RWPE2 (cell line): Measurements from ENCODE around the gene CCDC141.

Source experiments
- ATAC-seq: fragments of 200-7000 bp; cut with Tn5 transposase; 3 replicates; pipeline ENCODE4 v1.9.1; 2021; ENCODE audit warnings: low read depth
- DNase-seq: peaks from one replicate; pipeline ENCODE4 v3.0.0-alpha.2; 2020; ENCODE audit warnings: low spot score
- H3K27ac ChIP-seq: fragments of 450-650 bp; 2 replicates; pipeline ENCODE4 v1.5.1; 2017; ENCODE audit warnings: mild to moderate bottlenecking; ENCODE audit not compliant: poor library complexity, severe bottlenecking
- H3K27me3 ChIP-seq: fragments of 250-450 bp; sonication (Bioruptor Pico); 2 replicates; pipeline ENCODE4 v1.5.1; 2021; ENCODE audit warnings: mild to moderate bottlenecking, moderate library complexity; ENCODE audit not compliant: insufficient read depth, poor library complexity, severe bottlenecking
- H3K36me3 ChIP-seq: fragments of 250-450 bp; sonication (Bioruptor Pico); 2 replicates; pipeline ENCODE4 v1.5.1; 2020; ENCODE audit warnings: low read depth, mild to moderate bottlenecking, moderate library complexity
- H3K4me1 ChIP-seq: fragments of 250-450 bp; sonication (Bioruptor Pico); 2 replicates; pipeline ENCODE4 v1.5.1; 2021; ENCODE audit warnings: mild to moderate bottlenecking, moderate library complexity; ENCODE audit not compliant: insufficient read depth, poor library complexity, severe bottlenecking
- H3K4me3 ChIP-seq: fragments of 250-450 bp; sonication (Bioruptor Pico); 2 replicates; pipeline ENCODE4 v1.5.1; 2021; ENCODE audit warnings: mild to moderate bottlenecking, moderate library complexity; ENCODE audit not compliant: severe bottlenecking
- H3K9me3 ChIP-seq: fragments of 250-450 bp; sonication (Bioruptor Pico); 2 replicates; pipeline ENCODE4 v1.5.1; 2021; ENCODE audit warnings: mild to moderate bottlenecking, moderate library complexity; ENCODE audit not compliant: severe bottlenecking
- TF ChIP-seq, protein P1 (sequence below): fragments of 450-650 bp; IDR thresholded peaks from one replicate; pipeline ENCODE4 v1.5.1; 2017; ENCODE audit warnings: mild to moderate bottlenecking, moderate library complexity; ENCODE audit not compliant: poor library complexity, severe bottlenecking

Gene CCDC141

GRCh38 chr2:178927173-178927572 lies 122.8 kb downstream of the CCDC141 start:
- Histone ChIP-seq H3K27ac (no peak overlapping the region), H3K9me3 (no peaks in the 10 kb centered on the region), H3K27me3 (no peaks in the 10 kb centered on the region), H3K4me3 (no peak overlapping the region), H3K4me1 (no peaks in the 10 kb centered on the region), H3K36me3 (no peaks in the 10 kb centered on the region)
- no peak for ATAC-seq
- TF ChIP-seq, protein P1, sequence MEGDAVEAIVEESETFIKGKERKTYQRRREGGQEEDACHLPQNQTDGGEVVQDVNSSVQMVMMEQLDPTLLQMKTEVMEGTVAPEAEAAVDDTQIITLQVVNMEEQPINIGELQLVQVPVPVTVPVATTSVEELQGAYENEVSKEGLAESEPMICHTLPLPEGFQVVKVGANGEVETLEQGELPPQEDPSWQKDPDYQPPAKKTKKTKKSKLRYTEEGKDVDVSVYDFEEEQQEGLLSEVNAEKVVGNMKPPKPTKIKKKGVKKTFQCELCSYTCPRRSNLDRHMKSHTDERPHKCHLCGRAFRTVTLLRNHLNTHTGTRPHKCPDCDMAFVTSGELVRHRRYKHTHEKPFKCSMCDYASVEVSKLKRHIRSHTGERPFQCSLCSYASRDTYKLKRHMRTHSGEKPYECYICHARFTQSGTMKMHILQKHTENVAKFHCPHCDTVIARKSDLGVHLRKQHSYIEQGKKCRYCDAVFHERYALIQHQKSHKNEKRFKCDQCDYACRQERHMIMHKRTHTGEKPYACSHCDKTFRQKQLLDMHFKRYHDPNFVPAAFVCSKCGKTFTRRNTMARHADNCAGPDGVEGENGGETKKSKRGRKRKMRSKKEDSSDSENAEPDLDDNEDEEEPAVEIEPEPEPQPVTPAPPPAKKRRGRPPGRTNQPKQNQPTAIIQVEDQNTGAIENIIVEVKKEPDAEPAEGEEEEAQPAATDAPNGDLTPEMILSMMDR = no peak
- no peak for DNase-seq

GRCh38 chr2:178924817-178925216 lies 125.1 kb downstream of the CCDC141 start:
- DNase-seq = no peak
- H3K27ac ChIP-seq = no peak overlapping the region
- H3K36me3 ChIP-seq = no peaks in the 10 kb centered on the region
- TF ChIP-seq, protein P1 = no peak
- no peak overlapping the region for H3K4me3 ChIP-seq
- no peak for ATAC-seq
- no peaks in the 10 kb centered on the region for H3K9me3 ChIP-seq
- no peaks in the 10 kb centered on the region for H3K27me3 ChIP-seq
- H3K4me1 ChIP-seq = no peaks in the 10 kb centered on the region

- DNase-seq (no peak), ATAC-seq (no peak)
- Histone ChIP-seq H3K27me3 (no peaks in the 10 kb centered on the region), H3K36me3 (no peaks in the 10 kb centered on the region), H3K4me1 (no peaks in the 10 kb centered on the region), H3K9me3 (no peaks in the 10 kb centered on the region), H3K4me3 (no peak overlapping the region), H3K27ac (no peak overlapping the region)
- TF ChIP-seq, protein P1 = no peak
Observed at GRCh38 chr2:178923546-178923945, 126.4 kb downstream of the CCDC141 start.

GRCh38 chr2:178920916-178921513 lies 128.9 kb downstream of the CCDC141 start:
- TF ChIP-seq, protein P1 = no peak
- no peak for ATAC-seq
- Histone ChIP-seq H3K9me3 (no peaks in the 10 kb centered on the region), H3K27me3 (no peaks in the 10 kb centered on the region), H3K4me3 (no peak overlapping the region), H3K27ac (no peak overlapping the region), H3K4me1 (no peaks in the 10 kb centered on the region), H3K36me3 (no peaks in the 10 kb centered on the region)
- DNase-seq = no peak

- no peak for ATAC-seq
- H3K4me1 ChIP-seq = no peaks in the 10 kb centered on the region
- TF ChIP-seq, protein P1 = no peak
- H3K4me3 ChIP-seq = no peak overlapping the region
- no peaks in the 10 kb centered on the region for H3K9me3 ChIP-seq
- no peak for DNase-seq
- no peak overlapping the region for H3K27ac ChIP-seq
- H3K27me3 ChIP-seq = no peaks in the 10 kb centered on the region
- H3K36me3 ChIP-seq = no peaks in the 10 kb centered on the region
Observed at GRCh38 chr2:178917555-178917954, 132.4 kb downstream of the CCDC141 start.
